Body of pancreas (tissue), 4 donors: ENCODE results near the gene BBS5. TPM values are rescaled to one million over a fixed set of nuclear protein-coding genes. Genes with fewer than 3 reads are reported as not detected.

ENCODE experiments used
- ATAC-seq: fragments of 150-250 bp; one replicate; pipeline ENCODE4 v1.9.1; 2016
- DNase-seq, 4 donors: peaks; one replicate each; pipeline ENCODE4 v3.0.0-alpha.2; 2019
- H3K27ac ChIP-seq, 4 donors: fragments of 200-600 bp; sonication (generic); 1 replicate in 3 of 4; 2 replicates in 1 of 4; pipeline versions ENCODE4 v1.5.1 to v1.6.1; 2016 to 2019; ENCODE audit warnings: mild to moderate bottlenecking in 1 of 4, mixed read lengths in 1 of 4, moderate library complexity in 1 of 4
- H3K27me3 ChIP-seq, 2 donors: fragments of 200-600 bp; sonication (generic); one replicate each; pipeline ENCODE4 v1.6.0; 2016; ENCODE audit warnings: mild to moderate bottlenecking in 1 of 2
- H3K36me3 ChIP-seq, 2 donors: fragments of 200-600 bp; sonication (generic); replicated peaks in 1 of 2; 2 replicates each; pipeline ENCODE4 v1.5.1; 2016; ENCODE audit warnings: low read depth in 2 of 2; ENCODE audit not compliant: insufficient read depth in 1 of 2
- H3K4me1 ChIP-seq: fragments of 200-600 bp; sonication (generic); one replicate; pipeline ENCODE4 v1.6.0; 2016
- H3K4me3 ChIP-seq, 2 donors: fragments of 200-600 bp; sonication (generic); 1 replicate in 1 of 2; 2 replicates in 1 of 2; pipeline ENCODE4 v1.5.1; 2016 to 2019
- H3K9me3 ChIP-seq, 3 donors: fragments of 200-600 bp; sonication (generic); 1 replicate in 2 of 3; 2 replicates in 1 of 3; pipeline ENCODE4 v1.5.1; 2016
- POLR2A ChIP-seq, 3 donors: fragments of 450-650 bp; IDR thresholded peaks; one replicate each; pipeline ENCODE4 v1.6.1; 2016; ENCODE audit warnings: antibody characterized with exemption in 3 of 3, mild to moderate bottlenecking in 2 of 3
- WGBS, 2 donors: methylation state at CpG; one replicate each; pipeline ENCODE4 v1.1.5; 2017; 5-methylcytosine and 5-hydroxymethylcytosine counted together
- intact Hi-C: fragments of 100-400 bp; cut with DNase I; formaldehyde crosslinking; loops from one replicate; pipeline ENCODE4 v1.15.1; 2023
- total RNA-seq, 2 donors: library from RNA; depleted of rRNA; stranded (reverse); fragments of >200 nt; gene quantifications; one replicate each; pipeline ENCODE4 v1.1.0, GENCODE V29; 2016
- TF ChIP-seq, protein P1 (sequence below), 7 experiments: fragments of 450-650 bp in 4 of 7; fragments of 200-600 bp in 3 of 7; sonication (generic) in 3 of 7; IDR thresholded peaks; one replicate each; pipeline ENCODE4 v1.5.1; 2016 to 2019; ENCODE audit warnings: antibody characterized with exemption in 7 of 7

The BBS5 gene
- total RNA-seq, 2 donors from 2014 or later: 8.2 to 16.3 TPM

DNA sequence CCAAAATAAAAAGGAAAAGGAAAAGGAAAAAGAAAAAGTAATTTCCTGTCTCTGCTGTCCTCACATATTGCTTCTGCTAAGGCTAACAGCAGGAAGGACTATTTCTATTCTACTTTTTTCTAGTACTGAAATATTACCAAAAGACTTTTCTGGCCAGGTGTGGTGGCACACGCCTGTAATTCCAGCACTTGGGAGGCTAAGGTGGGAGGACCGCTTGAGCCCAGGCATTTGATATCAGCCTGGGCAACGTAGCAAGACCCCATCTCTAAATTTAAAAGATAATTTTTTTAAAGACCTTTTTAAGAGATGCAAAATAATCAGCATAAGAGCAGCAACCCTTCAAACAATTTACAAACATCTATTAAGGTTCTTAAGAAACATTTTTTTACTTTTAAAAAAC, 63.1 kb downstream of the BBS5 start:
- Histone ChIP-seq H3K27ac (no peak overlapping the region), H3K4me3 (no peak overlapping the region), H3K4me1 (no peaks in the 10 kb centered on the region), H3K9me3 (no peaks in the 10 kb centered on the region), H3K27me3 (no peaks in the 10 kb centered on the region), H3K36me3 (no peaks in the 10 kb centered on the region)
- TF ChIP-seq POLR2A (IDR thresholded peaks at IDR 0.05): no peak
- TF ChIP-seq, protein P1, sequence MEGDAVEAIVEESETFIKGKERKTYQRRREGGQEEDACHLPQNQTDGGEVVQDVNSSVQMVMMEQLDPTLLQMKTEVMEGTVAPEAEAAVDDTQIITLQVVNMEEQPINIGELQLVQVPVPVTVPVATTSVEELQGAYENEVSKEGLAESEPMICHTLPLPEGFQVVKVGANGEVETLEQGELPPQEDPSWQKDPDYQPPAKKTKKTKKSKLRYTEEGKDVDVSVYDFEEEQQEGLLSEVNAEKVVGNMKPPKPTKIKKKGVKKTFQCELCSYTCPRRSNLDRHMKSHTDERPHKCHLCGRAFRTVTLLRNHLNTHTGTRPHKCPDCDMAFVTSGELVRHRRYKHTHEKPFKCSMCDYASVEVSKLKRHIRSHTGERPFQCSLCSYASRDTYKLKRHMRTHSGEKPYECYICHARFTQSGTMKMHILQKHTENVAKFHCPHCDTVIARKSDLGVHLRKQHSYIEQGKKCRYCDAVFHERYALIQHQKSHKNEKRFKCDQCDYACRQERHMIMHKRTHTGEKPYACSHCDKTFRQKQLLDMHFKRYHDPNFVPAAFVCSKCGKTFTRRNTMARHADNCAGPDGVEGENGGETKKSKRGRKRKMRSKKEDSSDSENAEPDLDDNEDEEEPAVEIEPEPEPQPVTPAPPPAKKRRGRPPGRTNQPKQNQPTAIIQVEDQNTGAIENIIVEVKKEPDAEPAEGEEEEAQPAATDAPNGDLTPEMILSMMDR (IDR thresholded peaks at IDR 0.05): no peak
- DNase-seq (no peak), ATAC-seq (no peak)
- intact Hi-C loops: no loop called here
- 97% methylated on average over 3 of the region's 3 CpGs for WGBS, 2 donors

DNA sequence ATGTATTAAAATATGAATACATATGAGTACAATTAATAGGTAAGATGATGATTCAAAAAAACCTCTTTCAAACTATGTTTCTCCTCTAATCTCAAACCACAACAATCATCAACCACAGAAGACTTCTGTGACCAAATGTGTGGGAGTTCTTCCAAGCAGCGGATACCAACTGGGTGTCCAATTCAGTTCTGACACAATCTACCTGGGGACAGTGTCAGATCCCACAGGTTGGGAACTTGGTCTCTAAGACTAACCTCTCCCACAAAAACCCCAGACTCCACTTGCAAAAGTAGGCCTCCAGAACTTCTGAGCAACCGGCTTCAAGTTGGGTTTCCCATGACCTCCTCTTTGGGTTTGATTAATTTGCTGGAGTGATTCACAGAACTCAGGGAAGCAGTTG, 67.5 kb downstream of the BBS5 start:
- no peaks in the 10 kb centered on the region for H3K36me3 ChIP-seq

More for the DNA sequence above, 67.5 kb downstream of the BBS5 start:
- 84 to 90% methylated on average over 2 of the region's 2 CpGs for WGBS, 2 donors
- no peak overlapping the region for H3K27ac ChIP-seq
- no peak overlapping the region for H3K4me3 ChIP-seq
- no peaks in the 10 kb centered on the region for H3K27me3 ChIP-seq
- ATAC-seq (no peak), DNase-seq (no peak)
- no peaks in the 10 kb centered on the region for H3K9me3 ChIP-seq
- H3K4me1 ChIP-seq: no peaks in the 10 kb centered on the region
- no peak for TF ChIP-seq POLR2A (IDR thresholded peaks at IDR 0.05)
- TF ChIP-seq, protein P1 (IDR thresholded peaks at IDR 0.05): no peak
- intact Hi-C loops: no loop called here

Other genes with a start within 250 kb of the BBS5 start
- under 1 TPM in 1 of 2 donors, not detected in 1; under 0.01 TPM for gene LRP2, start 117.0 kb upstream of the BBS5 start, total RNA-seq
- gene KLHL41, start 30.2 kb downstream of the BBS5 start, total RNA-seq: 1 to 10 TPM; 1.3 TPM
- gene FASTKD1, start 94.4 kb downstream of the BBS5 start, total RNA-seq: 10 to 100 TPM; 13.2 to 18.2 TPM
- 10 to 100 TPM; 22.3 to 25.1 TPM for gene PPIG, start 104.9 kb downstream of the BBS5 start, total RNA-seq
- gene CFAP210, start 214.9 kb downstream of the BBS5 start, total RNA-seq: not detected
- 1 to 10 TPM in 1 of 2 donors, under 1 TPM in 1; 0.66 to 6.7 TPM for gene PHOSPHO2, start 215.0 kb downstream of the BBS5 start, total RNA-seq